GM21529 (cell line): ENCODE results near the gene RNF111.
"Not testable (repeated sequence)": the region's sequence is repeated elsewhere in the genome, so short reads cannot be mapped to it uniquely, and the experiment has no call there.

ENCODE experiments used
- ATAC-seq: cut with Tn5 transposase; IDR thresholded peaks from one replicate; pipeline ENCODE4 v1.9.1; 2021; ENCODE audit not compliant: unreplicated experiment

Gene RNF111

GRCh38 chr15:58999694-59000093 is 12.2 kb downstream of the RNF111 start:
- ATAC-seq = no peak

- ATAC-seq = not testable (repeated sequence)
These were observed 12.8 kb downstream of the RNF111 start for GRCh38 chr15:59000251-59000650.

GRCh38 chr15:59001946-59002345 is 14.5 kb downstream of the RNF111 start:
- ATAC-seq = no peak

- ATAC-seq = no peak
These were observed 15.0 kb downstream of the RNF111 start for GRCh38 chr15:59002418-59002859.

GRCh38 chr15:59005579-59005978 is 18.1 kb downstream of the RNF111 start:
- ATAC-seq = no peak

- ATAC-seq = no peak
These were observed 20.6 kb downstream of the RNF111 start for GRCh38 chr15:59008086-59008485.

- no peak for ATAC-seq
These were observed 23.9 kb downstream of the RNF111 start for GRCh38 chr15:59011262-59011952.

GRCh38 chr15:59013246-59013873 is 25.9 kb downstream of the RNF111 start:
- no peak for ATAC-seq

GRCh38 chr15:59014068-59014467 is 26.6 kb downstream of the RNF111 start:
- ATAC-seq = no peak

- no peak for ATAC-seq
These were observed 30.0 kb downstream of the RNF111 start for GRCh38 chr15:59017449-59017848.

GRCh38 chr15:59018833-59019232 is 31.4 kb downstream of the RNF111 start:
- ATAC-seq = no peak

- ATAC-seq = no peak
These were observed 32.9 kb downstream of the RNF111 start for GRCh38 chr15:59020322-59020721.

- no peak for ATAC-seq
These were observed 34.7 kb downstream of the RNF111 start for GRCh38 chr15:59022188-59022587.

- no peak for ATAC-seq
These were observed 38.7 kb downstream of the RNF111 start for GRCh38 chr15:59026207-59026606.

GRCh38 chr15:59028387-59028955 is 41.0 kb downstream of the RNF111 start:
- no peak for ATAC-seq

- ATAC-seq = no peak
These were observed 42.1 kb downstream of the RNF111 start for GRCh38 chr15:59029554-59029953.

GRCh38 chr15:59035201-59035600 is 47.7 kb downstream of the RNF111 start:
- no peak for ATAC-seq

- ATAC-seq = no peak
These were observed 51.8 kb downstream of the RNF111 start for GRCh38 chr15:59039225-59039624.

- no peak for ATAC-seq
These were observed 54.6 kb downstream of the RNF111 start for GRCh38 chr15:59042041-59042440.

- ATAC-seq = no peak
These were observed 61.4 kb downstream of the RNF111 start for GRCh38 chr15:59048897-59049296.

GRCh38 chr15:59051873-59052861 is 64.7 kb downstream of the RNF111 start:
- no peak for ATAC-seq
